G401 (cell line): ENCODE data around the gene PHF24. TPM values are rescaled to one million over a fixed set of nuclear protein-coding genes. Genes with fewer than 3 reads are reported as not detected.
"Not testable (repeated sequence)": the region's sequence is repeated elsewhere in the genome, so short reads cannot be mapped to it uniquely, and the experiment has no call there.

Experiments used
- DNase-seq: peaks from one replicate; pipeline ENCODE4 v3.0.0-alpha.2; 2015; ENCODE audit warnings: low spot score
- in situ Hi-C: cut with HindIII; loops from 2 replicates; pipeline ENCODE4 v1.10.0; 2016; ENCODE audit warnings: low sequenced_read_pairs, mixed read lengths
- total RNA-seq: library from RNA; depleted of rRNA; stranded (reverse); fragments of >200 nt; shearing (Covaris generic); gene quantifications from 2 replicates; pipeline ENCODE4 v1.2.3, GENCODE V29; 2014

The PHF24 gene
- total RNA-seq, 1 experiment from 2014 or later, result not detected

DNA sequence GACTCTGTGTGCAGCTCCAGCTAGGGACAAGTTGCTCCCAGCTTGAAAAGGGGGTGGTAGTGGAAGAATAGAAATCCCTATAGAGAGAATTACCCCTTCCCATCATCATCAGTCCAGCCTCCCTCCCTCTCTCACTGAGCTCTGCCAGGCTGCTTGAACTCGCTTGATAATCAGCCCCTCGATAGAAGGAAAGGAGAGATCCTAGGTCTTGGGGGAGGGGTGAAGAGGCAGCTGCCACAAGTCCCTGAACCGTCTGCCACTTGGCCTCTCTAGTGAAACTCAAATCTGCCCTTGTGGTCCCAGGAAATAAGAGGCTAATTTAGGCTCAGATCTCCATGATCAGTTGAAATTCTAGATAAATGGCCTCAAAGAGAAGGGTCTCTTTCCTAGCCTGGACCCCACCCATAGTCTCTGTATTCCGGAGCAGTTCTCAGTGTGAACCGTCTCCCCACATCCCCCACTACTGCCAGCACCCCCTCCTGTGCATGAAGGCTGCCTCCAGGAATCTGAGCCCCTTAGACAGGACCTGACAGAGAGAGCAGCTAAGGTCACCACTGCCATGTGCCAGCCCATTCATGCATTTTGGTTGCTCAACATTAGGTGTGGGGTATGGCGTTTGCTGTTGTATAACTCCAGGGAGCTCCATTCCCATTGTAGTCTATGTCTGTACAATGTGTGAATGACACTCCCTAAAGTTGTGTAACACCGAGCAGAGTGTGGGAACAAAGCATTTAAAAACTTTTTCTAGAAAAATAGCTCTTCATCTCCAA lies 37.0 kb downstream of the PHF24 start:
- peak; percentile 45 for DNase-seq
- in situ Hi-C loops, result no loop called here

DNA sequence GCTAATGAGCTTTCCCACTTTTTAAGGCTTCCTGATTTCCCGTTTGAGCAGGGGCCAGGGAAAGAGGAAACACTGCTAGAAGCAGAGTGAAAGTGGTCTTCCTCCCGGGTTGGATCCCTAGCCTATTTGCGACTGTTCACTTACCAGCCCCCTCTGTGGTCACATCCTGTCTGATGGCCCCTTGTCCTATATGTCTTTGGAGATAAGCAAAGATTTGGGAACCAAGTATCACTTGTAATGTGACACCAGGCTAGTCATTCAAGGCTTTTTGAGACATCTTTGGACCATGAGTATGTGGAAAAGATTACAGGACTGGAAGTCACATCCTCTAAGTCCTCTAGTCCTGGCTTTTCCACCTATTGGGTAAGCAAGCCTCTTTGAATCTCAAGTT lies 37.6 kb downstream of the PHF24 start:
- in situ Hi-C loops, result no loop called here
- no peak for DNase-seq

DNA sequence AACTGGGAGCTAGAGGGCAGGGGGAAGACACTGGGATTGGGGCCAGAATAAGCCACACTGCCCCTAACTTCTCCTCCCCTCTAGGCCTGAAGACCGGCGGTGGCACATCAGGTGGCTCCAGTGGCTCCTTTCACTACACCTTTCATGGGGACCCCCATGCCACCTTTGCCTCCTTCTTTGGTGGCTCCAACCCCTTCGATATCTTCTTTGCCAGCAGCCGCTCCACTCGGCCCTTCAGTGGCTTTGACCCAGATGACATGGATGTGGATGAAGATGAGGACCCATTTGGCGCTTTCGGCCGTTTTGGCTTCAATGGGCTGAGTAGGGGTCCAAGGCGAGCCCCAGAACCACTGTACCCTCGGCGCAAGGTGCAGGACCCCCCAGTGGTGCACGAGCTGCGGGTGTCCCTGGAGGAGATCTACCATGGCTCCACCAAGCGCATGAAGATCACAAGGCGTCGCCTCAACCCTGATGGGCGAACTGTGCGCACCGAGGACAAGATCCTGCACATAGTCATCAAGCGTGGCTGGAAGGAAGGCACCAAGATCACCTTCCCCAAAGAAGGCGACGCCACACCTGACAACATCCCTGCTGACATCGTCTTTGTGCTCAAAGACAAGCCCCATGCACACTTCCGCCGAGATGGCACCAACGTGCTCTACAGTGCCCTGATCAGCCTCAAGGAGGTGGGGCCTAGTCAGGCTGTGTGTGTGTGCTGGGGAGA lies 38.3 kb downstream of the PHF24 start:
- in situ Hi-C loops, result no loop called here
- DNase-seq, result no peak

DNA sequence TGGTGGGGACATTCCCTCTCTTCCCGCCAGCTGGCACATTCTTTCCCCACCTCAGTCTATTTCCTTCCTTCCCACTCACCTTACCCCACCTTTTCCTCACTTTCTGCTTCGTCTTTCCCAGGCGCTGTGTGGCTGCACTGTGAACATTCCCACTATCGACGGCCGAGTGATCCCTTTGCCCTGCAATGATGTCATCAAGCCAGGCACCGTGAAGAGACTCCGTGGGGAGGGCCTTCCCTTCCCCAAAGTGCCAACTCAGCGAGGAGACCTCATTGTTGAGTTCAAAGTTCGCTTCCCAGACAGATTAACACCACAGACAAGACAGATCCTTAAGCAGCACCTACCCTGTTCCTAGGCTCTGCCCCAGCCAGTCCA lies 38.8 kb downstream of the PHF24 start:
- DNase-seq, result no peak
- in situ Hi-C loops, result no loop called here

DNA sequence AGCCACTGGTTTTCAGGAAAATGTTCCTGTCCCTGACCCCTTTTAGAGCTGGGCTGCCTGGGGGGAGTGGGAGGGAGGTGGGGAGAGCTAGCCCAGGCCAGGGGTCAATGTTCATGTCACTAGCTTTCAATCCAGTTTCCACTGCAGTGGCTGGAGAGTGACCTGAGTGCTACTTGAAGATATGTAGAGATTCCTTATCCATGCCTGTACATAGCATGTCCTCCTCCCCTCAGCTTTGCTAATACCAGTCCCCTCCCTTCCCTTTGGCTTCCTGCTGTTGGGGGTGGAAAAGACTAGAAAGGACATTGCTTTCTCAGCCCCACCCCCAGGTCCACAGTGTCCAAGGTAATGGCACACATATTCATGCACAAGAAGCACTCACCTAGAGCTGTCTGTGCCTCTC lies 39.3 kb downstream of the PHF24 start:
- no peak for DNase-seq
- in situ Hi-C loops, result no loop called here

DNA sequence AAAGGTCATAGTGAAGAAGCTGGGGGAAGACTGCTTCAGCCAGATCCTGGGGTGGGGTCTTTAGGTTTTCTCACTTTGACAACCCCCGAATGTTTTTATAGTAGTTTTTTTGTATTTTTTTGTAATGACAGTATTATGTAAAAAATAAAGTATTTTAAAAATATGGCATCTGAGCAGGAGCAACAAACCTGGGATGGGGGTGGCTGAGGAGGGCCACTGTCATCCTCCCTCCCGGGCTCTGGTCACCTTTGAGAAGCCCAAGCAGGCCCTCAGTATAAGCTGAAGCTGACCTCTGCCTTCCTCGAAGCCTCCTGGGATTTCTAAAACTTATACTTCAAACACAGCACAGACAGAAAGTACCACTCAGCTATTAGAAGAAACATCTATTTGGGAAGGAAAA lies 40.2 kb downstream of the PHF24 start:
- DNase-seq, result no peak
- in situ Hi-C loops, result no loop called here

DNA sequence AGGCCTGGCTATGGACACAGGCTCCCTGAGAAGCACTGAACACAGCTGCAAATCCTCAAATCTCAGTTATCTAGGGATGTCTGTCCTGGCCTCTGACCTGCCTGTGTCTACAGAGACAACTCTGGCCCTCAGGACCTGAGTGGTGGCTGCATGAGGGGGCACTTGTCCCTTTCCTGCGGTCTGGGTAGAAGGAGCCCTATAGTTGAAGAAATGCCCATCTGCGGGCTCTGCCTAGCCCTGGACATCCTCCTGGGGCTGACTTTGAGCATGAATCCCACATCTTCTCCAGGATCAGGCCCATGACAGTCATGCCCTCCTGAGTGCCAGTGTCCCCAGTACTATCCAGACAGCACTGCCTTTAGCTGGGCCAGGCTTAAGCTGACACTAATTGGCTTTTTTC lies 41.5 kb downstream of the PHF24 start:
- DNase-seq, result no peak
- in situ Hi-C loops, result no loop called here

DNA sequence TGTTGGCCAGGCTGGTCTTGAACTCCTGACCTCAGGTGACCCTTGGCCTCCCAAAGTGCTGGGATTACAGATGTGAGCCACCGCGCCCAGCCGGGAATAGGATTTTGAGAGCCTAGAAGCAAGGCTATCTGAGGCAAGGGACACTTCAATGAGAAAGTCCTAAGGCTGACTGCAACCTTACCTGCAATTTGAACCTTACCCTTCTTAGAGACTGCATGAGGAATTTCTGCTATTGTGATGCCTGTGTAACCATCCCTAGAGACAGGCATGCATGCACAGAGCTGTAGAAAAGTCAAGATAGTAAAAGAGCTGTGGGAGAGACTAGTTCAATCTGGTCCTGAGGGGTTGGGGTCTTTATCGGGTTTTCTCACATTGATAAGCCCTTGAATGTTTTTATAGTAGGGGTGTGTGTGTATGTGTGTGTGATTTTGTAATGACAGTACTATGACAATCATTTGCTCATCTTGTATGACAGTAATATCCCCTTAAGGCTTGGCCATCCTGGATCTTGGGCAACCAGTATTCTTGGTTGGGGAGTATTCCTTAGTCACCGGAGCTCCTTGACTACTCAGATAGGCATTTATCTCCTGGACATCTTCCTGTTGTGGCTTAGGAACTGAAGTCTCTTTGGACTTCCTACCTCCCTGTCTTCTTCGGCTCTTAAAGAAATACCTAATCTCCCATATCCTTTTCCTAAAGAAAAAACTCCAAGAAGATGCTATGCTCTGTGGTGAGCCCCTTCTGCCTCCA lies 42.6 kb downstream of the PHF24 start:
- in situ Hi-C loops, result no loop called here
- no peak for DNase-seq

DNA sequence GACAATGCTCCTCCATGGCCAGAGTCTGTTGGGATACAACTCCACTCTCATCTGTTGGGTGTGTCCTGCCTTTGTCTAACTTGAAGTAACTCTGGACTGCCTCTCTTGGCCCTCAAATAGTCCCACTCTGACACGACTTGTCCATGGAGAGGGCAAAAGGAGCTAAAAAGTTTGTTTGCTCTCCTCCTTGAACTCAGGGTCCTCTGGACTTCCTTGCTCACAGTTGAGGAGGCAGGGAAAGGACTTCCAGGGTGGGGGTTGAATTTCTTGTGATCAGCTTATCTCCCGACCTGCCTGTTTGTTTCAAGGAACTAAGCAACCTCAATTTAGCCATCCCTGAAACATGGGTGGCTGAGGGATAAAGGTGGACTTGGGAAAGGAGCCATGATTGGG lies 43.2 kb downstream of the PHF24 start:
- DNase-seq, result no peak
- in situ Hi-C loops, result no loop called here

DNA sequence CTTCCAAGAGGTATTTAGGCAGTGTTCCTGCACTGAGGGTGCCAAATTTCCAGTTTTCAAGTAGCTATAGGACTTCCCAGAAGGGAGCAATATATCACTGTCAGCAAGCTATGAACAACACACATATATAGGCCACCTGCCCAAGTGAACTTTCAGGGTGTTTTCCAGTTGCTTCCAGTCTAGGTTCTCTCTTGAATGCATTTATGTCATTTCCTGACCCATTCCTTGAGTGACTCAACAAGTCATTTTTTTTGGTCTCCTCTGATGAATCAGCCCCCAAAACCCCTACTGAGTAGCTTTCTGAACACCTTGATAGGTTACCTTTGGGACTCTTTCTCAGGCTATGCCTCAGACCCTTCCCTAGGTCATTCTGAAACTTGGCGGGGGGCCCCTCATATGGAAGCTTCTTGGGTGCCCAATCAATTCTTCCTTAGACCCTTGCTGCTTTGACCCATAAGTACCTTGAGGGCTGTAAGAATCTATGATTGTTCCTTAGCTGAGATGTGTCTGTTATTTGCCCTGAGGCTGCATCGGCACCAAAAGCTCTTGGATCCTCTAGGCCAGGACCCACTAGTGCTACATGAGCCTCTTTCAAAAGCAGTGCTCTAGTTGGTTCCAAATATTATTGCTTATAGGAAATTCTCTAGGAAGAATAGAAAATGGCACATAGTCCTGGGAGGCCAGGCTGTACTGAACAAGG lies 43.9 kb downstream of the PHF24 start:
- in situ Hi-C loops, result no loop called here
- DNase-seq, result no peak

DNA sequence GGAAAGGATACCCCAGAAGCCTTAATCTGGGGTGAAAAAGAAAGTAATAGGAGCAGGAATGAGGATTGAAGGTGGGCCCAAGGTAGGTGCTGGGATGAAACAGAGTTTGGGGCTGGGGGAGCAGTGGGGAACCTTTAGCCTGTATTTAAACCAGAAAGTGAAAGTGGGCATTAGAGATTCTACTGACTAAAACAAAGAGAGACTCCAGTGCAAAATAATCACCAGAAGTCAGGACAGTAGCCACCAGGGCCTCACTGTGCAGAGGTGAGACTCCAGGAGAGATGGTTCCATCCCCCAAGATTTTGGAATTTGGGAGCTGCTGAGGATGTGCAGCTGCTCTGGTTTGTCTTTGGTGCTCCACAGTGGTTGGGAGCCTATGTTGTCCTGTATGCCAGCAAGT lies 44.5 kb downstream of the PHF24 start:
- no peak for DNase-seq
- in situ Hi-C loops, result no loop called here

DNA sequence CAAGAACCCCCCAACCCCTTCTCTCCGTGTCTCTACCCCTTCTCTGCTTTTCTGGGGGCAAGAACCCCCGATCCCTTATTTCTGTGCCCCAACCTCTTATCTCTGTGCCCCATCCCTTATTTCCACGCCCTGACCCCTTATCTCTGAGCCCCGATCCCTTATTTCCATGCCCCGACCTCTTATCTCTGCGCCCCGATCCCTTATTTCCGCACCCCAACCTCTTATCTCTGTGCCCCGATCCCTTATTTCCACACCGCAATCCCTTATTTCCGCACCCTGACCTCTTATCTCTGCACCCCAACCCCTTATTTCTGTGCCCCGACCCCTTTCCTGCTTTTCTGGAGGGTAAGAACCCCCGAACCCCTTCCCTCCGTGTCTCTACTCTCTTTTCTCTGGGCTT lies 46.2 kb downstream of the PHF24 start:
- DNase-seq, in situ Hi-C loops: not testable (repeated sequence)

DNA sequence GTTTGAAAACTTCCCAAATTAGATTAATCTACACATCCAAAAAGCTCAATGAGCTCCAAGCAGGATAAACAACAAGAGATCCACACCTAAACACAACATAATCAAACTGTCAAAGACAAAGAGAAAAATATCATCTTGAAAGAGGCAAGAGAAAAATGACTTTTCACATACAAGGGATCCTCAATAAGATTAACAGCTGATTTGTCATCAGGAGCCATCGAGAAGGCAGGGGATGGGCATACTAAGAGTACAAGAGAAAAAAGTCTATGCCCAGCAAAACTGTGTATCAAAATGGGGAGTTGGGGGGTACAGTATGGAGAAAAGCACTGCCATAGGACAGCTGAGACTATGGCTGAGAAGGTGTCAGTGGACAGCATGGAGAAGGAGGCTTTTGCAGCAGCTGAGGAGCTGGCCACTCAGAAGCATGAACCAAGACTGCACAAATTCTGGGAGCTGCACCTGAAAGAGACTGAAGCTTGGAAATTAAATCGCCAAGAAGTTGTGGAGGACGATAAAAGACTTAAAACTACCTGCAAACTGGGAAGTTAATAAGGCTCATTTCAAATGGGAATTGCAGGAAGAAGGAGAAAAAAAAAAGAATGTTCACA lies 52.4 kb downstream of the PHF24 start:
- in situ Hi-C loops, result no loop called here
- no peak for DNase-seq

DNA sequence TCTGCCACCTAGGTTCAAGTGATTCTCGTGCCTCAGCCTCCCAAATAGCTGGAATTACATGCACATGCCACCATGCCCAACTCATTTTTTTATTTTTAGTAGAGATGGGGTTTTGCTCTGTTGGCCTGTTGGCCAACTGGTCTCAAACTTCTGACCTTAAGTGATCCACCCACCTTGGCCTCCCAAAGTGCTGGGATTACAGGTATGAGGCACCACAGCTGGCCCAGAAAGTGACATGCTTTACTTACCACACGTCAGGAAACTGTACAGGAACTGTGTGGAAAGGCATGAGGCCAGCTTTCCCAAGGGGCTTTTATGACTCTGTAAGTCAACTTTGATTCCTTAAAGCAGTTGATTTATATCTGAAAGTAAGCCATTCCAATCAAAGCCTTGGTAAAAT lies 56.4 kb downstream of the PHF24 start:
- in situ Hi-C loops, result no loop called here
- DNase-seq, result no peak

DNA sequence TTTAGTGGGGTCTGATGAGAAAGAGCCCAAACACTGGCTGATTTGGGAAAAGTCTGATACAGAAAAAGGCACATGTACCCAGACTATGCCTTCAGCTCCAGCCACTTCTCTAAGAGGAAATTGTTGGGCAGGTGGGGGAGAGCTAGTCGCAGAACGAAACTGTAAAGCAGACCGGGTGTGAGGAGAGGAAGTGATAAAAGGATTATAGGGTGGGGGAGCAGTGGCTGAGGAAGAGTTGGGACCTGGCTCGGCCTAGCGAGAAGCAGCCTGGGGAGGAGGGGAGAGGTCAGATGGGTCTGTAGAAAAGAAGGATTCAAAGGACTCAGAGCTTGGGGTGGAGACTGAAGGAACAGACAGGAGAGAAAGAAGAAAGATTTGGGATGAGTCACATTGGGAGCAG lies 65.4 kb downstream of the PHF24 start:
- in situ Hi-C loops, DNase-seq: not testable (repeated sequence)

DNA sequence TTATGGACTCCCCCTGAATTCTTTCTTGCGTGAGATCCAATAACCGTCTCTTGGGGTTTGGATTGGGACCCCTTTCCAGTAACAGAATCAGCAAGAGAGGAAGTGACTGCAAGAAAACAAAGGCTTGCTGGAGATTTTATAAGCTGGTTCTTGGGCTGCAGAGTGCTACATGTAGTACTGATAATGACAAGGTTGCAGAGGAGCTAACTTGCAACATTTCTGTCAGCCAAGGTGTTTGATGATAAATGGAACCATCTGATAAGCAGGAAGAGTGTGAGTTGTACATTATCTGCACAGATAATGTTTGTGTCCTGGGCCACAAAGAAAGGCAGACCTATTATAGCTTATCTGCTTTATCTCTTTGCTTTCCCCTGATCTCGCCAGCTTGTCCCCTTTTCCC lies 68.6 kb downstream of the PHF24 start:
- in situ Hi-C loops, result no loop called here
- no peak for DNase-seq

DNA sequence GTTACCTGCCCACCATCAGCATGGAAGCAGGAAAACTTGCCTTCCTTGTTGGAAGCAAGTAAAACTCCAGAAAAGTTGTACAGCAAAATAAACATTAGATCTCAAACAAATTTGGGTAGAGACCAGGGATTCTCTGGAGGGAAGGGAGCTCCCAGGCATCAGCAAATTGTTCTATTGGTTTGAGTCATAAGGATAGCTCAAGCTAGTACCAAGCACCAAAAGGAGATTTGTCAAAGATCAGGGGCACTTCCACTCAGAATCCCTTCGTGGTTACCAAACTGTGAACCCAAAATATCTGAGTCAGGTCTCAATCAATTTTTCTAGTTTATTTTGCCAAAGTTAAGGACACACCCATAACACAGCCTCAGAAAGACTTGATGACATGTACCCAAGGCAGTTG lies 69.3 kb downstream of the PHF24 start:
- in situ Hi-C loops, result no loop called here
- no peak for DNase-seq

DNA sequence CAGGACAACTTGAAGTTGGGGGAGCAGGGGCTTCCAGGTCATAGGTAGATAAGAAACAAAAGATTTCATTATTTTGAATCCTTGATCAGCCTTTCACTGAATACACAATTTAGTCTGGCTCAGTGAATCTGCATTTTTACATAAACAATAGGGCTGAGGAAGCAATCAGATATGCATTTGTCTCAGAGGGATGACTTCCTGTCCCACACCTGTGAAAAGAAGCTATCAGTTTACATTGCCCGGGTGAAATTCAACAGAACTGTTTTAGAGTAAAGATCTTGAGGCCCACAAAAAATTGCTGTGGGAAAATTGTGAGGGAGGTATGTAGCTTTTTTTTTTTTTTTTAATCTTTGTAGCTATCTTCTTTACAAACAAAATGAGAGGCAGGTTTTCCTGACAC lies 69.8 kb downstream of the PHF24 start:
- in situ Hi-C loops, result no loop called here
- DNase-seq, result no peak

DNA sequence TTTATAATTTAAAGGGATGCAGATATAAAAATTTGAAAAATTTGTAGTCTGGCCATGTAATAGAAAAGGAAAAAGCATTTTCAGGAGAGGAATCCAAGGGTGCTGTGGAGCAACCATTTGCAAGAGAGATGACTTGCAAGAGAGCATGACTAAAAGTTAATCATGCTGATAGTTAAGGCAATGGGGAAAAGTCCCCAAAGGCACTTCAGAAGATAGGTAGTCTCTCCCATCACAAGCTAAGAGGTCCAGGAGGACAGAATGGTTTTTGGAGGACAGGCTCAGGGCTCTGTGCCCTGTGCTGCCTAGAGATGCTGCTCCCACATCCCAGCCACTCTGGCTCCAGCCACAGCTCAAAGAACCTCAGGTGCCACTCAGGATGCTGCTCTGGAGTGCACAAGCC lies 70.3 kb downstream of the PHF24 start:
- no peak for DNase-seq
- in situ Hi-C loops, result no loop called here
